HG03354 (cell line): Measurements from ENCODE around the gene HAUS6.
"Not testable (repeated sequence)": the region's sequence is repeated elsewhere in the genome, so short reads cannot be mapped to it uniquely, and the experiment has no call there.

ENCODE experiments used
- ATAC-seq: cut with Tn5 transposase; IDR thresholded peaks from one replicate; pipeline ENCODE4 v1.9.1; 2021; ENCODE audit warnings: mild to moderate bottlenecking; ENCODE audit not compliant: unreplicated experiment, poor library complexity, severe bottlenecking

The HAUS6 gene

GRCh38 chr9:19117039-19117716 lies 14.5 kb upstream of the HAUS6 start:
- no peak for ATAC-seq

- ATAC-seq = no peak
These were observed 13.5 kb upstream of the HAUS6 start for GRCh38 chr9:19116107-19116790.

DNA sequence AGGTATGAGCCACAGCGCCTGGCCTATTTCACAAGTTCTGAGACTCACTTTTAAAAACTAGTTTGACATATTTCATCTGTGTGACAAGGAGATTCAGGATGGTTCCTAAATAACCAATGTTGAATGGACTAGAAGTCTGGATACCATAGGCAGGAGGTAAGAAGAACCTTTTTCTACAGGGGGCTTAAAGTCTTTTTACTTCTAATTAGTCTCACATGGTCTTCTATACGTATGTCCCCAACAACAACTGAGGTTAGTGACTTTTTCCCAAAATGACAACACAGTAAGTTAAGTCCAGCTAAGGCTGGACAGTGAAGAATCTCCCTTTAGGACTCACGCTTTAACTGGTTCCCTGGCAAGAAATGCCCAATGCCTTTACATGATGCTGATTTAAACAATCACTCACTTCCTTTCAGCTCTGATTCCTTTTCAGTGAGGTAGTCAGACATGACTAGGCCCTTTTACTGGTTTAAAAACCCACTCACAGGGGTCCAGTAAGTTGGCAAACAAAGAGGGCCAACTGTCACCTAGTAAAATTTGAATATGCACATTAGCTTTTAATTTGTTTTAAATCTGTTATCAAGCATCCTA lies 12.1 kb upstream of the HAUS6 start:
- no peak for ATAC-seq

DNA sequence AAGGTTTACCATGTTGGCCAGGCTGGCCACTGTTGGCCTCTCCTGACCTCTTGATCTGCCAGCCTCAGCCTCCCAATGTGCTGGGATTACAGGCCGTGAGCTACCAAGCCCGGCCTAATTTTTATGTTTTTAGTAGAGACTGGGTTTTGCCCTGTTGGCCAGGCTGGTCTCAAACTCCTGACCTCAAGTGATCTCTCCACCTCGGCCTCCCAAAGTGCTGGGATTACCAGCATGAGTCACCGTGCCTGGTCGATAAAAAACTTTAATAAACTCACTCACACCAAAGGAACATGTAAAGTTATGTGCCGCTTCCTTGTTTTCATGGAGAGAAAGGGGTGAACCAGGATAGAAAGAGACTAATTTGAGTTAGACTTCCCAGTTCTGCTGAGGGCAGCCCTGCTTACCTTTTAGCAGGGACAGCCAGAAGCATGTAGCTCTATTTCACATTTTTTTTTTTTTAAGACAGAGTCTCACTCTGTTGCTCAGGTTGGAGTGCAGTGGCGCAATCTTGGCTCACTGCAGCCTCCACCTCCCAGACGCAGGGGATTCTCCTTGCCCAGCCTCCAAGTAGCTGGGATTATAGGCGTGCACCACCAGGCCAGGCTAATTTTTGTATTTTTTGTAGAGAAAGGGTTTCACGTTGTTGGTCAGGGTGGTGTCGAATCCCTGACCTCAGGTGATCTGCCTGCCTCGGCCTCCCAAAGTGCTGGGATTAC lies 11.4 kb upstream of the HAUS6 start:
- ATAC-seq = no peak

DNA sequence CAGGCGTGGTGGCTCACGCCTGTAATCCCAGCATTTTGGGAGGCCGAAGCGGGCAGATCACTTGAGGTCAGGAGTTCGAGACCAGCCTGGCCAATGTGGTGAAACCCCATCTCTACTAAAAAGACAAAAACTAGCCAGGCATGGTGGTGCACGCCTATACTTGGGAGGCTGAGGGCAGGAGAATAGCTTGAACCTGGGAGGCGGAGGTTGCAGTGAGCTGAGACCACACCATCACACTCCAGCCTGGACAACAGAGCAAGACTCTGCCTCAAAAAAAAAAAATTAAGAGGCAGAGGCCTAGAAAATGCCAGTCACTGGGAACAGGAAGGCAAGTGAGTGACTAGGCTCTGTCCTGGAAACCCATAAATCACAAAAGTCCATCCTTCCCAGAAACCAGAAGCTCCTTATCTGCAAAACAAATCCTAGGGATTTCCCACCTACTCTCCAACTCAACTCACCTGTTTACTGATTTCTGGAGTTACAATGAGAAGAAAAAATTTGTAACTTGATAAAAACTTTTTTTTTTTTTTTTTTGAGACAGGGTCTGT lies 10.4 kb upstream of the HAUS6 start:
- ATAC-seq = not testable (repeated sequence)

DNA sequence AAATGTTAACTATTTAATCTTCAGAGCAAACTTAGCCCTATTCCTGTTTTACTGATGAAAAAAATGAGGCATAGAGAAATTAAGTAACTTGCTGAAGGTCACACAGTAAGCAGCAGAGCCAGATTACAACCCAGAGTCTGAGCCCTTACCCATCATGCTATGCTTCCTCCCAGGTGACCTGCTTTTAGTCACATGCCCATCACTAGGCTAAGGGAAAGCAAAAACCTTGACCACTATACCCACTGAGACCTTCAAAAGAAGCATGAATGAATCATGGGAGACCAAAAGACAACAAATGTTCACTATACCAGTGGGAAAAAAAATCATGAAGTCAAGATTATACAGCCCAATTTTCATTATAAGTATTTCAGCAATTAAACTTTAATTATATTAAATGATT lies 5.3 kb upstream of the HAUS6 start:
- ATAC-seq = no peak

DNA sequence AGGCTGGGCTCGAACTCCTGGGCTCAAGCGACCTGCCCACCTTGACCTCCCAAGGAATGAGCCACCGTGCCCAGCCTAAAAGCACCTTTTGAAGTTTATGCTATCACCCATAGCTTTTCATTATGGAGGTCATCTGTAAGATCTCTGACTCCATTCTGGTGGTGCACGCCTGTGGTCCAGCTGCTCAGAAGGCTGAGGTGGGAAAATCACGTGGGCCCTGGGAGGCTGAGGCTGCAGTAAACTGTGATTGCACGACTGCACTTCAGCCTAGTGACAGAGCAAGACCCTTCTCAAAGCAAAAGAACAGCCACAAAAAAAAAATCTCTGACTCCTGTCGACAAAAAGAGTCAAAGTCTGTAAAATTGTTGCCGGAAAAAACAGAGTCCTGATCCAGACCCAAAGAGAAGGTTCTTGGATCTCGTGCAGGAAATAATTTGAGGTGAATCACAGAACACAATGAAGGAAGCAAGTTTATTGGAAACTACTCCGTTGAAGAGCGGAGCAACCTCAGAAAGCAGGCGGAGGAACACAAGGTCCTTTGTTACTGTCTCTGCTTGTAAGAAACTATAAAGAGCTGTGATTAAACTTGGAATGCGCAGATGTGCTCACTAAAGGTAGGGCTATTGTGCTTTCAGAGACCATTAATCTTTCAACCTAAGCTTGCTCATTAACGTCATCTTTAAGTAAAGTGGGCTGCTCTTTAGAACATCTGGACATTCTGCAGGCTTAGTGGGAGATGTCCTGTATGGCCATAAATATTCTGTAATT lies 2.0 kb upstream of the HAUS6 start:
- ATAC-seq = no peak

DNA sequence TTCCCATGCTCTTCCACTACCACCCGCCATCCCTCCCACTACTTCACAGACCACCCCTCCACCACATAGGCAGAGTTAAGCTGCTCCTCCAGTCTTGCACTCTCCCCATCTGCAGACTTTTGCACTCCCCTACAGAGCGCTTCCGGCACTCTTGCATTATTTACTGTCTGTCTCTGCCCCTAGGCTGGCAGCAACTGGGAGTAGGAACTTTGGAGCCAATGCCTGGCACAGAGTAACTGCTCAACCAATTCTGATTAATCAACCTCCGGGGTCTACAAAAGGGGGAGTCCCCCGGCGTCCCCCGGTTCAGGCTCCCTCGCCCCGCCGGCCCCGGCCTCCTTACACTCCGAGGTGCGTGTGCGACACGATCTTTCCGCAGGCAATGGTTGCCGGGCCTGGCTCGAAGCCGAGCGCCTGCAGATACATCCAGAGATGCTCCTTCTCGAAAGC lies 498 bp downstream of the HAUS6 start:
- ATAC-seq = peak; percentile 37

DNA sequence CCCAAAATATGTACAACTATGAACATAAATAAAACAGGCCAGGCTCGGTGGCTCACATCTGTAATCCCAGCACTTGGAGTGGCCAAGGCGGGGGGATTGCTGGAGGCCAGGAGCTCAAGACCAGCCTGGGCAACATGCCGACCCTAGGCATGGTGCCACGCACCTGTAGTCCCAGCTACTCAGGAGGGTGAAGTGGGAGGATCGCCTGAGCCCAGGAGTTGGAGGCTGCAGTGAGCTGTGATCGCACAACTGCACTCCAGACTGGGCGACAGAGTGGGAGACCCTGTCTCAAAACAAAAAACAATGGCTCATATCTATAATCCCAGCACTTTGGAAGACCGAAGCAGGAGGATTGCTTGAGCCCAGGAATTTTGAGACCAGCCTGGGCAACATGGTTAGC lies 1.5 kb downstream of the HAUS6 start:
- ATAC-seq = no peak

DNA sequence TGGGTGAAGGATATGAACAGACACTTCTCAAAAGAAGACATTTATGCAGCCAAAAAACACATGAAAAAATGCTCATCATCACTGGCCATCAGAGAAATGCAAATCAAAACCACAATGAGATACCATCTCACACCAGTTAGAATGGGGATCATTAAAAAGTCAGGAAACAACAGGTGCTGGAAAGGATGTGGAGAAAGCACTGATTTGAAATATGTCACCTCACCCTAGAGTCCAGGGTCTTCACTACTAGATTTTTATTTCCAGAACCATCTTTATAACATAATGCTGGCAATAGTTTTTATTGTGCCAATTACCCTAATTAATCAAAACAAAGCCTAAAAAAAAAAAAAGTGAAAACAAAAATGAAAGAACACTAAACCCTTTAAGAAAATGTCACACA lies 5.3 kb downstream of the HAUS6 start:
- ATAC-seq = not testable (repeated sequence)

- no peak for ATAC-seq
These were observed 15.4 kb downstream of the HAUS6 start for GRCh38 chr9:19087106-19088000.

DNA sequence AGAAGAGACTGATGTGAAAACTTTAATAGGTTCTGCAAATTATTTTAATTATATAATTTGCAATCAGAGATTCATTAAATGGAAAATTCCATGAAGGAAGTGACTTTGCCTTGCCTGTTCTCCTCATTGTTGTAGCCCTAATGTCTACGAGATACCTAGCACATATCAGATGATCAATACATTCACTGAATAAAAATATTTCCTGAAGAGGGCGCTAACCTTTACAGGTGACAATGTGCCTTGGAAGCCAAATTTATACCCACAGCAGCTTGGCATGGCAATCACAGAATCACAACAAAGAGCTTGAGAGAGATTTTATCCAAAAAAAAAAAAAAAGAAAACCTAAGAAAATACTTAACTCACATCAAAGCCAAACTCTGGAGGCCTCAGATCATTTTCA lies 17.4 kb downstream of the HAUS6 start:
- no peak for ATAC-seq

DNA sequence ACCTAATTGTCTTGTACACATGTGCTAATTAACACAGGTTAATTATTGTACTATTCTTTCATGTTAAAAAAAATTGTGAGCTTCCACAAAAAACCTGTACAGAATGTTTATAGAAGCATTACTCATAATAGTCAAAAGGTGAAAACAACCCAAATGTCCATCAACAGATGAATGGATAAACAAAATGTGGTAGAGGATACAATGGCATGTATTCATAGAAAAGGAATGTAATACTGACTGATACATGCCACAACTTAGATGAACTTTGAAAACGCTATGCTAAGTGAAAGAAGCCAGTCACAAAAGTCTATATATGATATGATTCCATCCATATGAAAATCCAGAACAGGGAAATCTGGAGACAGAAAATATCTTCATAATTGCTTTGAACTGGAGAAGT lies 27.9 kb downstream of the HAUS6 start:
- ATAC-seq = no peak

DNA sequence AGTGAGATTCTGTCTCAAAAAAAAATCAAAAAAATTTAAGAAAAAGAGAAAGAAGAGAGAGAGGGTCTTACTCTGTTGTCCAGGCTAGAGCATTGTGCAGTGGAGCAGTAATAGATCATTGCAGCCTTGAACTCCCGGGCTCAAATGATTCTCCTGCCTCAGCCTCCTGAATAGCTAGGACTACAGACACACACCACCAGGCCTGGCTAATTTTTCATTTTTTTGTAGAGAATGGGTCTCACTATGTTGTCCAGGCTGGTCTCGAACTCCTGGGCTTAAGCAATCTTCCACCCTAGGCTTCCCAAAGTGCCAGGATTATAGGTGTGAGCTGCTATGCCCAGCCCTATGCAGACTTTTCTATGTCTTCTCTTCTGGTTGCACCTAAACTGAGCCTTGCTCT lies 28.5 kb downstream of the HAUS6 start:
- no peak for ATAC-seq

GRCh38 chr9:19057033-19057432 lies 45.7 kb downstream of the HAUS6 start:
- ATAC-seq = no peak

GRCh38 chr9:19050637-19051591 lies 51.8 kb downstream of the HAUS6 start:
- no peak for ATAC-seq

DNA sequence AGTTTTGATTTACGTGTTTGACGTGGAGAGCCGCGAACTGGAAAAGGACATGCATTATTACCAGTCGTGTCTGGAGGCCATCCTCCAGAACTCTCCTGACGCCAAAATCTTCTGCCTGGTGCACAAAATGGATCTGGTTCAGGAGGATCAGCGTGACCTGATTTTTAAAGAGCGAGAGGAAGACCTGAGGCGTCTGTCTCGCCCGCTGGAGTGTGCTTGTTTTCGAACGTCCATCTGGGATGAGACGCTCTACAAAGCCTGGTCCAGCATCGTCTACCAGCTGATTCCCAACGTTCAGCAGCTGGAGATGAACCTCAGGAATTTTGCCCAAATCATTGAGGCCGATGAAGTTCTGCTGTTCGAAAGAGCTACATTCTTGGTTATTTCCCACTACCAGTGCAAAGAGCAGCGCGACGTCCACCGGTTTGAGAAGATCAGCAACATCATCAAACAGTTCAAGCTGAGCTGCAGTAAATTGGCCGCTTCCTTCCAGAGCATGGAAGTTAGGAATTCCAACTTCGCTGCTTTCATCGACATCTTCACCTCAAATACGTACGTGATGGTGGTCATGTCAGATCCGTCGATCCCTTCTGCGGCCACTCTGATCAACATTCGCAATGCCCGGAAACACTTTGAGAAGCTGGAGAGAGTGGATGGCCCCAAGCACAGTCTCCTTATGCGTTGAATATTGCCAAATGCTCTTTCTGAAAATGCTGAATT lies 52.6 kb downstream of the HAUS6 start:
- peak; percentile 1 for ATAC-seq
